Anterior cingulate cortex (tissue), 58 donors: ENCODE measurements around the gene GPX8.
A peak's percentile ranks its signal among the peaks of the same experiment; 100 is the strongest.

Source experiments
- DNase-seq, 58 donors: peaks; one replicate each; lab custom pipeline; 2025; lab: John Stamatoyannopoulos, UW

GPX8 gene

GRCh38 chr5:55159763-55160492 is at the start of gene GPX8:
TSS of gene GPX8 (plus strand) at chr5:55160171. CDS start at chr5:55160193, 22 bp downstream.
- no peak for DNase-seq

- no peak for DNase-seq
Measured at GRCh38 chr5:55110217-55110616, 49.8 kb upstream of the GPX8 start.

- no peak for DNase-seq
Measured at GRCh38 chr5:55113327-55113726, 46.6 kb upstream of the GPX8 start.

GRCh38 chr5:55114061-55114460 is 45.9 kb upstream of the GPX8 start:
- DNase-seq, result no peak

GRCh38 chr5:55123365-55123764 is 36.6 kb upstream of the GPX8 start:
- no peak for DNase-seq

GRCh38 chr5:55134053-55134722 is 25.8 kb upstream of the GPX8 start:
- no peak for DNase-seq

- no peak for DNase-seq
Measured at GRCh38 chr5:55136521-55136920, 23.4 kb upstream of the GPX8 start.

- DNase-seq, result no peak
Measured at GRCh38 chr5:55140908-55141665, 18.9 kb upstream of the GPX8 start.

- no peak for DNase-seq
Measured at GRCh38 chr5:55141945-55142690, 17.9 kb upstream of the GPX8 start.

GRCh38 chr5:55143624-55144023 is 16.3 kb upstream of the GPX8 start:
- no peak for DNase-seq

GRCh38 chr5:55146080-55146479 is 13.9 kb upstream of the GPX8 start:
- DNase-seq, result no peak

- DNase-seq, result peak in 53 of 58 donors; percentile 1 to 76 (median 34)
Measured at GRCh38 chr5:55146543-55147151, 13.3 kb upstream of the GPX8 start.

- DNase-seq, result no peak
Measured at GRCh38 chr5:55149308-55149795, 10.6 kb upstream of the GPX8 start.

GRCh38 chr5:55151923-55152842 is 7.8 kb upstream of the GPX8 start:
- no peak for DNase-seq

- no peak for DNase-seq
Measured at GRCh38 chr5:55154873-55155272, 5.1 kb upstream of the GPX8 start.

GRCh38 chr5:55160493-55161209 is 680 bp downstream of the GPX8 start:
- no peak for DNase-seq

GRCh38 chr5:55162666-55163065 is 2.7 kb downstream of the GPX8 start:
- no peak for DNase-seq

- no peak for DNase-seq
Measured at GRCh38 chr5:55171471-55171870, 11.5 kb downstream of the GPX8 start.
